Neural cell (in vitro differentiated cells): ENCODE data around the gene ZNF521.

ENCODE experiments used
- EZH2 ChIP-seq: fragments of 200-600, 300-800 bp; shearing (Covaris generic), sonication (generic); IDR thresholded peaks from 2 replicates; pipeline ENCODE4 v1.6.1; 2014; ENCODE audit warnings: antibody characterized with exemption, low read length, borderline replicate concordance, mild to moderate bottlenecking; ENCODE audit not compliant: insufficient read depth, poor library complexity, severe bottlenecking
- REST ChIP-seq: IDR thresholded peaks from 2 replicates; pipeline ENCODE4 v1.6.1; 2012; ENCODE audit warnings: borderline replicate concordance
- TF ChIP-seq, protein P1 (sequence below): fragments of 450-650 bp; IDR thresholded peaks from 2 replicates; pipeline ENCODE4 v1.5.1; 2014; ENCODE audit warnings: antibody characterized with exemption, mild to moderate bottlenecking, moderate library complexity; ENCODE audit not compliant: poor library complexity, severe bottlenecking

- no peak for TF ChIP-seq EZH2
- no peak for TF ChIP-seq REST
- TF ChIP-seq, protein P1, sequence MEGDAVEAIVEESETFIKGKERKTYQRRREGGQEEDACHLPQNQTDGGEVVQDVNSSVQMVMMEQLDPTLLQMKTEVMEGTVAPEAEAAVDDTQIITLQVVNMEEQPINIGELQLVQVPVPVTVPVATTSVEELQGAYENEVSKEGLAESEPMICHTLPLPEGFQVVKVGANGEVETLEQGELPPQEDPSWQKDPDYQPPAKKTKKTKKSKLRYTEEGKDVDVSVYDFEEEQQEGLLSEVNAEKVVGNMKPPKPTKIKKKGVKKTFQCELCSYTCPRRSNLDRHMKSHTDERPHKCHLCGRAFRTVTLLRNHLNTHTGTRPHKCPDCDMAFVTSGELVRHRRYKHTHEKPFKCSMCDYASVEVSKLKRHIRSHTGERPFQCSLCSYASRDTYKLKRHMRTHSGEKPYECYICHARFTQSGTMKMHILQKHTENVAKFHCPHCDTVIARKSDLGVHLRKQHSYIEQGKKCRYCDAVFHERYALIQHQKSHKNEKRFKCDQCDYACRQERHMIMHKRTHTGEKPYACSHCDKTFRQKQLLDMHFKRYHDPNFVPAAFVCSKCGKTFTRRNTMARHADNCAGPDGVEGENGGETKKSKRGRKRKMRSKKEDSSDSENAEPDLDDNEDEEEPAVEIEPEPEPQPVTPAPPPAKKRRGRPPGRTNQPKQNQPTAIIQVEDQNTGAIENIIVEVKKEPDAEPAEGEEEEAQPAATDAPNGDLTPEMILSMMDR = no peak
Observed at GRCh38 chr18:25247725-25248124, 104.2 kb downstream of the ZNF521 start.
